HG02759 (cell line): ENCODE measurements around the gene NTNG1.

Experiments used
- ATAC-seq: cut with Tn5 transposase; IDR thresholded peaks from one replicate; pipeline ENCODE4 v1.9.1; 2021; ENCODE audit warnings: mild to moderate bottlenecking, moderate library complexity; ENCODE audit not compliant: unreplicated experiment

The NTNG1 gene

DNA sequence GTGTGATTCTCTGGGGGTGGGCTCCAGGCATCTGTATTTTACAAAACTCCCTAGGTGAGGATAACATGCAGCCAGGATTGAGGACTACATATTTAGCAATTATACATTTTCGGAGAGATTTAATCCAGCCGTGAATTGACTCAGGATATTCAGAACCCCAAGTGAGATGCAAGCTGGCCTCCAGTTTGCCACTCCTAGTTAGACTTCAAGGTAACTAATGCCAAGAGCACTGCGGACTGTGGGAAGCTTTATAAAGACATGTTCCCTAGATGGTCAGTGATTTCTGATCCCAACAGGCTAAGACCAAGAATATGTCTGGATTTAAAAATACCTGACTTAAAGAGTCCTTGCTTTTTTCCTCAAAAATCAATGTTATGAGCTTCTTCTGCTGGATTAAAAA is 308.5 kb downstream of the NTNG1 start:
- ATAC-seq: no peak

DNA sequence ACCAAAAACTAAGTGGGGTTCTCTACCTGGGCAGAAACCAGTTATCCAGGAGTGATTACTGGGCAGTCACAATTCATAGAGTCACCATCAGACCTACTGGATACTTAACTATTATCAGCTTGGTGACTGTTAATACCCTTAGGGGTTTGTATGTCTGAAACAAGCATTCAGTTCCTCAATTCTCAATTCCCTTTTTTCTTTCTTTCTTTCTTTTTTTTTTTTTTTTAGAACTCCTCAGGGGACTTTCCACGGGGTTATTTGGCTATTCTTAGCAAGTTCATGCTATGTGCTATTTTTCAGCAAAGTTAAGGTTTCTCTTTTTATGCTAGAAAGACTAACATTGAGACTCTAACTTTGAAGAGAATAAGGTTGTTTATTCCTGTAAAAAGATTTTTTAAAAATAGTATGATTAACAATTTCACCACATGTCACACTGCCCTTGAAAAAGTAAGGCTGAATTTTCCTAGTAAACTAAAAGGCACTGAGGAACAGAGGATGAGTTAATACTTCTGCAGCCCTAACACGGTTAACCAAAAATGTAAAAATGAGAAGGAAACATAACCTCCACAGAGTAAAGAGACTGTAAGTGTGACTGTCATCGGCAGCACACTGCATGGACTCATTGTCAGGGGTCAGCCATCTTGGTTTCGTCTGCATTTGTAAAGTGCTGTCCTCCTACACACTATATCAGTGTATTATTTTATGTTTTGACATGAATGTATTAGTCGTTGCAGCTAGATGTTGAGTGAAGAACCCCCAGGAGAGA is 310.2 kb downstream of the NTNG1 start:
- peak; percentile 74 for ATAC-seq

DNA sequence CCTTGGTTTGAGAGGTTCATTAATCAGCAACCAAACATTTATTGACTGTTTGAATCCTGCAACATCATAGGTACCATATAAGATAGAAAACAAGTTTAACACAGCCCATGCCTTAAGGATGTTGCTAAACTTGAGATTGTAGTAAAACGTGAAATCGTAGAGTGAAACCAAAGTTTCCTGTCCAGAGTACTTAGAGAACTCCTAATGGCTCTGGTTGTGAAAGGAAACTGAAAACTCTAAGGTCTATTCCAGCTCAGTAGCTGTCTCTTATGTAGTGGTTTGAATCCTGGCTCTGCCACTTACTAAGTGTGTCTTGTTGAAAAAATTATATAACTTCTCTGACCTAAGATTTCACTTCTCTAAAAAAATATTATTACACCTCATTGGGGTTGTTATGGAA is 310.9 kb downstream of the NTNG1 start:
- ATAC-seq: peak; percentile 47

DNA sequence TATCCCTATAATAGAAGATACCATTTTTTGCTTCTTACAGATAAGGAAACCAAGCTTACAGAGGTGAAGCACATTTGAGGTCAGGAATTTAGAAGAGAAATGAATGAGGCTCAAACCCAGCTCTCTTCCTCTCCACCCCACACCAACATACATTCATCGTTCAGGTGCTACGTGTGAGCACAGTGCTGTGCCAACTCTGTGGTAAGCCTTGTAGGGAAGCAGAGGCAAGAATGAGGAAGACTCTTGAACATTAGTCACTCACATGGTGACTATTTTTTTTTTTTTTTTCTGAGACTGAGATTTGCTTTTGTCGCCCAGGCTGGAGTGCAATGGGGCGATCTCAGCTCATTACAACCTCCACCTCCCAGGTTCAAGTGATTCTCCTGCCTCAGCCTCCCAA is 314.0 kb downstream of the NTNG1 start:
- ATAC-seq: no peak

DNA sequence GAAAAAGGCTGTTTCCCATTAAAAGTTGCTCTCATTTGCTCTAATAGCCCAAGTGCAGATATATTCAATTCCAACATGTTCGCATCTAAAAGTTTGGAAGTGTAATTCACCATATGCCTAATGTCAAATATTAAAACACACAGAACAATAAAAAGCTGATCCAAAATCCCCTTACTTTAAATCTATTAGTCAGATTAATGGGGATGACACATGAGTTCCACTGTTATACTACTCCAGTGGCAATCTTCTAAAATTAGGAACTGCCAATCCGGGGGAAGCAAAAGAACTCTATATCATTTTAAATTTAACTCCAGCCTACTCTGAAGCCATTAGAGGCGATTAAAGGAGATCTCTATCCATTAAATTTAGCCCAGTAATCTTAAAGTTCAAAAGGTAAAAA is 317.1 kb downstream of the NTNG1 start:
- no peak for ATAC-seq

DNA sequence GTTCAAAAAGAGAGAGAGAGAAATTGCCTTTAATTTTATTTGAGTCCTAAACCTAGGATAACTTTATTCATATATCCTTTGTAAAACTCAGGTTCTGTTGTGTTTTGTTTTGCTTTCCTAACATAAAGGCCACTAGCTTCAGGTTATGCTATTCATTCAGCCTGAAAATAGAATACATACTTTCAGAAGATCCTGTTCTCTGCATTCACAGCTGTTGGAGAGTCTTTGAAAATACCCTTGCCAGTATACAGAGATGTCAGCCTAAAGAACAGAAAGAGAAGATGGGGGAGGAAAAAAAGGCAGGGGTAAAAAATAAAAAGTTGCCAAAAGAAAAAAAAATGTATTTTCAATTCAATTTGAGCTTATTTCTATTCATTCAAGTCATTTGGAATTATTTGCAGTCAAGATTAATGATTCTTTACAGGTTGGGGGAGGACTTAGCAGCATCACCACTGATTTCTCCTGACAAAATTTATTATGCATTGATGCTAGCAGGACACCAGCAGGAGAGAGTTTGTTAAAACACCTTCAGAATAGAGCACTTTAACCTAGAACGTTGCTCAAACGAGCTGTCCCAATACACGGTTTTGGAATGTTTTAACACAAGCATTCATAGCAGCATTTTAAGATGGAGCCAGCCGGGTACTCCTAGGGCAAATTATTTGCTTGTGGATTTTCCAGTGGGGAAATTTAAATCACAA is 318.5 kb downstream of the NTNG1 start:
- peak; percentile 70 for ATAC-seq

DNA sequence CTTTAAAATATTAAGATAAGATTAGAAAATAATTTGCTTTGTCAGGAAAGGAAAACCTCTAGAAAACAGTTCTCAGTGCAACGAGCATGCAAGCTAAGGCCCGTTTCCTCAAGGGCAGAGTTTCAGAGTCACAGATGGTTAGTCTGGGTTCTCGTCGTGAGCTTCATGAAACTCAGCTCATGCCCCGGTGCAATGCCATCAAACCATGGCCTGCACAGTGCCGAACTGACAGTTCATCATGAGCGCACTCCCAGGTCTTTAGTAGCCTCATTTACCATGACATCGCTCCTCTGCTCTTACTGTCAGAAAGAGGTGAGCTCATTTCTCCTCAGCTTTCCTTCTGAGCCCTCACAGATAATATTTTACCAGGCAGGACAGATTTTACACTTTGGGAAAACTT is 319.2 kb downstream of the NTNG1 start:
- ATAC-seq: peak; percentile 74

DNA sequence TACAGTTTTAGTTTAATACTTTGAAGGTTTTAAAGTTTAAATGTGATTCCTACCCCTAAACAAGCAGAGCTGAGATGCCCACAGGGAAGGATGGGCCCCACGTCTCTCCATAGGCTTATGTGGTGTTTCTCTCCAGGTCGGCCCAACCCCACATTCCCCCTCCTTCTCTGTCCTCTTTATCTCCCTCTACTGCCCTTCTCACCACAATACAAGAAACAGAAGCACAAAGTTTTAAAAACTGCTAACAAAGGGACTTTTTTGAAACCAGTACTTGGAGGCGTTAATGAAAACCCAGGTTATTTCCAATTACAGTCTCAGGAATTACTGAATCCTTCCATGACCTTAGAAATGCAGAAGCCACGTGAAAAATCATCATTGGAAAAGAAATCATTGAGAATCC is 324.0 kb downstream of the NTNG1 start:
- no peak for ATAC-seq

DNA sequence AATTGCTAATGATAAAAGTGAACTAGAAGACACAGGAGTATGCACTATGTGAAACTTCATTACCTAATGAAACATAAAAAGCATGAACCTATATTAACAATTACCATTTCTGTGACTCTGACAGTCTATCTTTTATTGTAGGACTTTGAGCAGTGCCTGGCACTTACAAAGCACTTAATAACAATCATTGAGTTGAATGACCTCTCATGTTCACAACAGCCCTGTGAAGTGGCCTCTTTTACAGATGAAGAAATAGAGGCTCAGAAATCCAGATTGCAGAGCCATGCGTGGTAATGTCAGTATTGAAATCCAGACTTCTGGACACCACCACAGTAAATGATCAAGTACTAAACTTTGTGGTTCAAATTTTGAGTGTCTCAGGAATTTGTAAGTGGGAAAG is 326.4 kb downstream of the NTNG1 start:
- no peak for ATAC-seq

DNA sequence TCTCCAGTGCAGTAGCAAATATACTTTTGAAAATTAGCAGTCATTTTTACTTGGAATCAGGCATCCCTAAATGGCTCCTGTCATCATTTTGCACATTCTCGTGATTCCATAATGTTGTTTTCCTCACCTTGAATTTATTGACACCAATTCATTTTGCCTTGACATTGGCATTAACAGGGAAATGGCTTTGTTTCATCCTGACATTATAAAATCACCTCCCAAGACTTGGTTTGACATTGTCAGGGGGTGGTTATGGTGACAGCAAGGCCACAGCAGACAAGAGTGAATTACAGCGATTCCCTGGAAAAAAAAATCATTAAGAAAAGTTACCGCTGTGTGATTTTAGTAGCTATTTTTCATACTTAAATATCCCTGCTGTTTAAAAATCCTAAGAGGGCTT is 327.0 kb downstream of the NTNG1 start:
- no peak for ATAC-seq

DNA sequence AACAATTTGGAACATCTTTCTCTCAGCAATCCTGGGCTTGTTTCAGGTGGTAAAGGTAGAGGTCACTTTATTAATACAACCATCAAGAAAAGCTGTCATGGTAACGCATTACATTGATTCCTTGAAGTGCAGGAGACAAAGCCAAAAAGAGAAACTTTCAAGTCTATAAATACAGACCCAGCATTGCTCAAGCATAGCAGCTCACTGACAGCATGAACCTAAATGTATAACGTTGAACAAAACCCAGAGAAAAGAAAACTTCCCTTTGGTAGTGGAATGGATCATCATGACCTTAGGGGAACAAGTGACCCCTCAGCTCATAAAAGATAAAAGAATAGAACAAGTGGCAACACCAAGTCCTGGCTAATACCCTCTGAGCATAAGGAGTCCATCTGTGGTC is 332.2 kb downstream of the NTNG1 start:
- peak; percentile 59 for ATAC-seq

DNA sequence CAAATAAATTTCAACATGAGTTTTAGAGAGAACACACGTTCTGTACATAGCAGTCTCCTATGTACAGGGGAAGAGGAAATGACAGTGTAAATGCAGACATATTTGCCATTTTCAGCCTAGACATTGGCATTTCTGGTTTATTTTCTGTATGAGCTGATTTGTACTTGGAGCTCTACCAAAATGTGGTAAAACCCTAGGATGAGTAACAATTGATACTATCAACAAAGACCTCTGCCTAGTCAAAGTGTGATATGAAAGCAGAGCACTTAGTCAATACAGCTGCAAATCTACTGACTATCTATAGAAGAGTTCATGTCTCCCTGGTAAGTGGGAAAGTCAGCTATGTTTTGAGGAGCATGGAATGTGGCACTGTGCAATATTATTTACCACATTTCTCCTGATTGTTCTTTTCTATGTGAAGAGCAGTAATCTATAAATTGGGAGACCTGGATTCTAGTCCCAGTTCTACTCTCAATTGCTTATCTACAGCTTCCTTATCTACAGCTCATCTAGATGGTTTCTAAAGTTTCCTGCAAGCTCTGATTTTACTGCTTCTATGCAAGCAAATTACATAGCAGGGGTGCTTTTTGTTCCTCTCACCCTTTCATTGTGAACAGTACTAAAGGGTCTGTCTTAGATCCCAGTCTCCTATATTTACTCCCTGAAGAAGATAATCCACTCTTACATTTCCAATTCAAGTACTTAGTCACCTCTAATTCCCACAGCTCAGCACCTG is 334.2 kb downstream of the NTNG1 start:
- ATAC-seq: peak; percentile 75

DNA sequence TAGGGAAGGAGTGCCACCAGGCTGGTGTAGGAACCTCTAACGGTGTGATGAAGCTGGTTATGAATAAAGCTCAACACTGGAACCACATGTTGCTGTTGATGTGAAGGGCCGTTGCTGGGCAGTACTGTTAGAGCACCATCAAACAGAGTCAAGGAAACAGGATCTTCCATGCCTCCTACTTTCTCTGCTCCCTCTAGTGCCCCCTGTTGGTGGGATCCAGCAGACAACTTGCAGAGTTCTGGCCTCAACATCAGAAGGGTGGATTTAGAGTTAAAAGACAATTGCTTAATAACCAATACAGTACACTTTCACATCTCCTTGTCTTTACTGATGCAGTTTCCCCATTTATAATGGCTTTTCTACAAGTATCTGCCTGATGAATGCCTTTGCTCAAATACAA is 336.4 kb downstream of the NTNG1 start:
- ATAC-seq: no peak

DNA sequence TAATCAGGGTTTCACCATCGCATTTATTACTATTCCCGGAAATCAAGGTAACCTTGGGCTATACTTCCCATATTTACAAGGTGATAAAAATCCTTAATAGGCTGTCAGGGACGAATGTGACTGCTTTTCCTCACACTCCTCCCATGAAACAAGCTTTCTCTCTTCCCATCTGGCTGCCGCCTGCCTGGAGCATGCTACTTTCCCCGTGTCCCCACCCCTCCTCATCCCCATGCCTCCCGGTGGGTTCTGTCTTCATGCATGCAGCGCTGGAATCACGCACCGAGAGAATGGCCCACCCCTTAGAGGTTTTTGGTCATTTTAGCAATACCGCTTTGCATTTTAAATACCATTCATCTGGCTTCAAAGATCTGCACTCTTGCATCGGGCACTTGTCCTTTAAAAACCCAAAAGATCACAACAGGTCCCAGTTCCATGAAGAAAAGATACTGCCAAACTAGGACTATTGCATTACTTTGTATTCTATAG is 339.1 kb downstream of the NTNG1 start:
- no peak for ATAC-seq

DNA sequence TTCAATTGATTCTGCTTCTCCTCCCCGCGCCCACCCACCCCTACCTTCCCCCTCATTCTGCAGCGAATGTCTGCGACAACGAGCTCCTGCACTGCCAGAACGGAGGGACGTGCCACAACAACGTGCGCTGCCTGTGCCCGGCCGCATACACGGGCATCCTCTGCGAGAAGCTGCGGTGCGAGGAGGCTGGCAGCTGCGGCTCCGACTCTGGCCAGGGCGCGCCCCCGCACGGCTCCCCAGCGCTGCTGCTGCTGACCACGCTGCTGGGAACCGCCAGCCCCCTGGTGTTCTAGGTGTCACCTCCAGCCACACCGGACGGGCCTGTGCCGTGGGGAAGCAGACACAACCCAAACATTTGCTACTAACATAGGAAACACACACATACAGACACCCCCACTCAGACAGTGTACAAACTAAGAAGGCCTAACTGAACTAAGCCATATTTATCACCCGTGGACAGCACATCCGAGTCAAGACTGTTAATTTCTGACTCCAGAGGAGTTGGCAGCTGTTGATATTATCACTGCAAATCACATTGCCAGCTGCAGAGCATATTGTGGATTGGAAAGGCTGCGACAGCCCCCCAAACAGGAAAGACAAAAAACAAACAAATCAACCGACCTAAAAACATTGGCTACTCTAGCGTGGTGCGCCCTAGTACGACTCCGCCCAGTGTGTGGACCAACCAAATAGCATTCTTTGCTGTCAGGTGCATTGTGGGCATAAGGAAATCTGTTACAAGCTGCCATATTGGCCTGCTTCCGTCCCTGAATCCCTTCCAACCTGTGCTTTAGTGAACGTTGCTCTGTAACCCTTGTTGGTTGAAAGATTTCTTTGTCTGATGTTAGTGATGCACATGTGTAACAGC is 339.9 kb downstream of the NTNG1 start:
- peak; percentile 90 for ATAC-seq

DNA sequence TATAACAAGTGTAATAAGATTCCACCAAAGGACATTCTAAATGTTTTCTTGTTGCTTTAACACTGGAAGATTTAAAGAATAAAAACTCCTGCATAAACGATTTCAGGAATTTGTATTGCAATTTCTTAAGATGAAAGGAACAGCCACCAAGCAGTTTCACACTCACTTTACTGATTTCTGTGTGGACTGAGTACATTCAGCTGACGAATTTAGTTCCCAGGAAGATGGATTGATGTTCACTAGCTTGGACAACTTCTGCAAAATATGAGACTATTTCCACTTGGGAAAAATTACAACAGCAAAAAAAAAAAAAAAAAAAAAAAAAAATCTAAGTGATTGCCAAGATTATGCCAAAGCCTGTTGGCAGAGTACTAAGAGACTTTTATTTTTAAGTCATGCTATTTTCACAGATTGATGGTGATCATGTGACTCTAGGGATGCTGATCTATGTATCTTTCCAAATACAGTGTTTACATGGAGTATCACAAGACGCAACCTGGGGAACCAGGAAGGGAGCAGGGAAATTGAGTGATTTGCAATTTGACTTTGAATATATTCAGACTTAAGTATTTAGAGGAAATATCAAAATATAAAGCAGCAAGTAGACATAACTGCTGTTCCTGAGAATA is 341.0 kb downstream of the NTNG1 start:
- ATAC-seq: no peak

DNA sequence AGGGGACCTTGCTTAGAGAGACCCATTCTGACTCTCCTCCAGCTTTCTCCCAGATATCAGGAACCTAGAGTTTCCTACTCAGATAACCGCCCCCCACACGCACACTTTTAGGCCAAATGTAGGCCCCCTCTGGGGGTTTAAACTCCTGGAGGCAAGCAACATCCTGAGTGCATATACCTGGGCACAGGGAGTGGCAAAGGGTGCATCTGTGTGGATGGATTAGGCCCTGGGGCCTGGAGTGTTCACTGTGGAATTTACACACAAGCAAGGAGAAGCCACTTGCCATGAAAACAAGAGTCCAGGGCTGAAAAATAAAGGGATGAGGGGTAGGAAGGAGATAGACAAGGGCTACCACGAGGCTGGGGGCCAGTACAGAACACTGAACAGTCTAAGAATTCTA is 343.1 kb downstream of the NTNG1 start:
- no peak for ATAC-seq

DNA sequence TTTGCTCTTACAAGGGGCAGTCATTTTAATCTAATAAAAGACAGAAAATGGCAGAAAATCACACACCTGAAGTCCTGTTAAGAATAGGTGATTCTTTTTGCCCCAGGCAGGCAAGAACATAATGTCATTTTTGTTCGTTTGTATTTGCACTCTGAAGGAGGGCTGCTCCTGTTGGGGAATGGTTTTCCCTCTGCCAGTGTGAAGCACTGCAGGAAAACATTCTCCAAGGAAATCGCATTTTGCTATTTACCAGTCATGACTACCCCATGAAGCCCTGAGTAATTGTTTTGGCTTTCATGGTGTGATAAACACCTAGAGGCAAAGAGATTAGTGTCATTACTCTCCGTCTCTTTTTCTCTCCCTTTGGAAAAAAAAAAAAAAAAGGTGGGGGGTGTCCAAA is 345.5 kb downstream of the NTNG1 start:
- no peak for ATAC-seq

DNA sequence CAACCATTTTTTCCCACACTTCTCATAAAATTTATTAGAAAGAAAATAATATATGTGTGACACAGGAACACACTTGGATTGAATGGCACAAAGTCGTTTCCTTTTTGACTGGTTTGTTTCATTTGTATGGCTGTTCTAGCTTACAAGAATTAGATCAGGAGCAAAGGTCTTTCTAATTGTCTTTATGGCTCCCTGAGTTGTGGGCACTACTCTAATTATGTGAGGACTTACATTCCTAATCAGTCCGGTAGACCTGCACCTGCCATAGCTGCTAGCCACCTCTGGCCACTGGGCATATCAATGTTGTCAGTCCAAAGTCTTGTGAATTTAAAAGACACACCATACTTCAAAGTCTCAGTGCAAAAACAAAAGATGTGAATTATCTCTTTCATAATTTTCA is 346.7 kb downstream of the NTNG1 start:
- no peak for ATAC-seq

DNA sequence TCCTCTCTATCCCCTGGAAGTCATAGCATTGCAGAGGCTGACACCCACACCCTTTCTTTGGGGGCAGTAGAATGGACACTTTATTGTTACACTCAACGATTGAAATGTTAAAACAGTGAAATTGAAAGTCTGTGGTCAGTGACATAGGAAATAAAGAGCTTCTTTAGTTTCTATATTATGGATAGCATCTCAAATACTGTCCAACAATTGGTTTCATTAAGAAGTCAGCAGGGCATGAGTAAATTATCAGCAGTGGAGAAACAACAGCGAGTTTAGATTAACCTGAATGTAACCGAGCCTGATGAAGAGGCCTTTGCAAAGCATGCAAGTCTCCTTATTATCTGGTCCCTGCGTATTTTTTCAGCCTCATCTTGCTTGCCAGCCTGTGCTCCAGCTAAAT is 350.7 kb downstream of the NTNG1 start:
- no peak for ATAC-seq
